BE2C (cell line): ENCODE measurements around the gene TASP1.

Source experiments
- DNase-seq: peaks from one replicate; pipeline ENCODE4 v3.0.0-alpha.2; 2020
- H3K27me3 ChIP-seq: fragments of 250-450 bp; sonication (Bioruptor Pico); 2 replicates; pipeline ENCODE4 v1.5.1; 2020; ENCODE audit warnings: mild to moderate bottlenecking
- H3K36me3 ChIP-seq: fragments of 250-450 bp; sonication (Bioruptor Pico); 2 replicates; pipeline ENCODE4 v1.5.1; 2020; ENCODE audit warnings: mild to moderate bottlenecking
- H3K4me1 ChIP-seq: fragments of 250-450 bp; sonication (Bioruptor Pico); 2 replicates; pipeline ENCODE4 v1.5.1; 2020
- H3K4me3 ChIP-seq: 2 replicates; pipeline ENCODE4 v1.5.1; 2011; ENCODE audit warnings: low read depth, low read length
- H3K9me3 ChIP-seq: fragments of 250-450 bp; sonication (Bioruptor Pico); 2 replicates; pipeline ENCODE4 v1.5.1; 2020
- CTCF ChIP-seq: IDR thresholded peaks from 2 replicates; pipeline ENCODE4 v1.5.1; 2012; ENCODE audit warnings: mild to moderate bottlenecking, low read depth, low read length

Gene TASP1

GRCh38 chr20:13428684-13429083 lies 210.0 kb downstream of the TASP1 start:
- Histone ChIP-seq H3K4me3 (no peak overlapping the region), H3K9me3 (no peaks in the 10 kb centered on the region), H3K4me1 (no peaks in the 10 kb centered on the region), H3K36me3 (no peaks in the 10 kb centered on the region), H3K27me3 (no peaks in the 10 kb centered on the region)
- no peak for TF ChIP-seq CTCF
- no peak for DNase-seq

- H3K9me3 ChIP-seq = no peaks in the 10 kb centered on the region
- TF ChIP-seq CTCF = no peak
- H3K4me1 ChIP-seq = no peaks in the 10 kb centered on the region
- no peaks in the 10 kb centered on the region for H3K27me3 ChIP-seq
- DNase-seq = no peak
- H3K36me3 ChIP-seq = no peaks in the 10 kb centered on the region
- no peak overlapping the region for H3K4me3 ChIP-seq
Measured at GRCh38 chr20:13426870-13427269, 211.9 kb downstream of the TASP1 start.

GRCh38 chr20:13425381-13426135 lies 213.2 kb downstream of the TASP1 start:
- Histone ChIP-seq H3K4me1 (no peaks in the 10 kb centered on the region), H3K36me3 (no peaks in the 10 kb centered on the region), H3K27me3 (no peaks in the 10 kb centered on the region), H3K9me3 (no peaks in the 10 kb centered on the region), H3K4me3 (no peak overlapping the region)
- no peak for DNase-seq
- TF ChIP-seq CTCF = no peak

- Histone ChIP-seq H3K4me1 (no peaks in the 10 kb centered on the region), H3K9me3 (no peaks in the 10 kb centered on the region), H3K4me3 (no peak overlapping the region), H3K36me3 (no peaks in the 10 kb centered on the region), H3K27me3 (no peaks in the 10 kb centered on the region)
- TF ChIP-seq CTCF = no peak
- DNase-seq = no peak
Measured at GRCh38 chr20:13424174-13424833, 214.4 kb downstream of the TASP1 start.

GRCh38 chr20:13423472-13424173 lies 215.1 kb downstream of the TASP1 start:
- no peak overlapping the region for H3K4me3 ChIP-seq
- DNase-seq = no peak
- H3K27me3 ChIP-seq = no peaks in the 10 kb centered on the region
- TF ChIP-seq CTCF = no peak
- no peaks in the 10 kb centered on the region for H3K36me3 ChIP-seq
- H3K9me3 ChIP-seq = no peaks in the 10 kb centered on the region
- H3K4me1 ChIP-seq = no peaks in the 10 kb centered on the region
